ENCODE measurements around the gene MUC4.

The MUC4 gene

GRCh38 chr3:195811756-195812155, at the start of gene MUC4:
TSS of gene MUC4 (minus strand) at chr3:195811929. CDS start at chr3:195811817, 112 bp downstream.
- no peak for DNase-seq (ENCODE audit: low spot score)

GRCh38 chr3:195860456-195860855, 48.7 kb upstream of the MUC4 start:
- no peak for DNase-seq (ENCODE audit: low spot score)

- DNase-seq (ENCODE audit: low spot score) = no peak
These were observed 48.2 kb upstream of the MUC4 start for GRCh38 chr3:195859846-195860411.

- peak; percentile 58 for DNase-seq (ENCODE audit: low spot score)
These were observed 47.5 kb upstream of the MUC4 start for GRCh38 chr3:195859061-195859845.

- no peak for DNase-seq (ENCODE audit: low spot score)
These were observed 44.8 kb upstream of the MUC4 start for GRCh38 chr3:195856410-195857084.

GRCh38 chr3:195855471-195856409, 44.0 kb upstream of the MUC4 start:
- DNase-seq (ENCODE audit: low spot score) = no peak

GRCh38 chr3:195854628-195855294, 43.0 kb upstream of the MUC4 start:
- no peak for DNase-seq (ENCODE audit: low spot score)

GRCh38 chr3:195853996-195854395, 42.3 kb upstream of the MUC4 start:
- DNase-seq (ENCODE audit: low spot score) = no peak

GRCh38 chr3:195853036-195853435, 41.3 kb upstream of the MUC4 start:
- no peak for DNase-seq (ENCODE audit: low spot score)

GRCh38 chr3:195850857-195851543, 39.3 kb upstream of the MUC4 start:
- peak; percentile 88 for DNase-seq (ENCODE audit: low spot score)

GRCh38 chr3:195849322-195850074, 37.8 kb upstream of the MUC4 start:
- DNase-seq (ENCODE audit: low spot score) = peak; percentile 39

- DNase-seq (ENCODE audit: low spot score) = peak; percentile 62
These were observed 35.6 kb upstream of the MUC4 start for GRCh38 chr3:195847055-195847950.

GRCh38 chr3:195845483-195845882, 33.8 kb upstream of the MUC4 start:
- no peak for DNase-seq (ENCODE audit: low spot score)

GRCh38 chr3:195844671-195845218, 33.0 kb upstream of the MUC4 start:
- DNase-seq (ENCODE audit: low spot score) = no peak

- DNase-seq (ENCODE audit: low spot score) = no peak
These were observed 27.7 kb upstream of the MUC4 start for GRCh38 chr3:195839260-195840010.

GRCh38 chr3:195838714-195839113, 27.0 kb upstream of the MUC4 start:
- no peak for DNase-seq (ENCODE audit: low spot score)

GRCh38 chr3:195836476-195837135, 24.9 kb upstream of the MUC4 start:
- no peak for DNase-seq (ENCODE audit: low spot score)

Measured in kidney tubule cell (primary cell).